DMS114 treated with DMSO at 0.1 percent for 48 hours (cell line): Measurements from ENCODE around the gene RTTN.
"Not testable (repeated sequence)": the region's sequence is repeated elsewhere in the genome, so short reads cannot be mapped to it uniquely, and the experiment has no call there.

Experiments used
- DNase-seq: peaks from one replicate; lab custom pipeline; 2025; ENCODE audit not compliant: unreplicated experiment; lab: John Stamatoyannopoulos, UW

The RTTN gene

DNA sequence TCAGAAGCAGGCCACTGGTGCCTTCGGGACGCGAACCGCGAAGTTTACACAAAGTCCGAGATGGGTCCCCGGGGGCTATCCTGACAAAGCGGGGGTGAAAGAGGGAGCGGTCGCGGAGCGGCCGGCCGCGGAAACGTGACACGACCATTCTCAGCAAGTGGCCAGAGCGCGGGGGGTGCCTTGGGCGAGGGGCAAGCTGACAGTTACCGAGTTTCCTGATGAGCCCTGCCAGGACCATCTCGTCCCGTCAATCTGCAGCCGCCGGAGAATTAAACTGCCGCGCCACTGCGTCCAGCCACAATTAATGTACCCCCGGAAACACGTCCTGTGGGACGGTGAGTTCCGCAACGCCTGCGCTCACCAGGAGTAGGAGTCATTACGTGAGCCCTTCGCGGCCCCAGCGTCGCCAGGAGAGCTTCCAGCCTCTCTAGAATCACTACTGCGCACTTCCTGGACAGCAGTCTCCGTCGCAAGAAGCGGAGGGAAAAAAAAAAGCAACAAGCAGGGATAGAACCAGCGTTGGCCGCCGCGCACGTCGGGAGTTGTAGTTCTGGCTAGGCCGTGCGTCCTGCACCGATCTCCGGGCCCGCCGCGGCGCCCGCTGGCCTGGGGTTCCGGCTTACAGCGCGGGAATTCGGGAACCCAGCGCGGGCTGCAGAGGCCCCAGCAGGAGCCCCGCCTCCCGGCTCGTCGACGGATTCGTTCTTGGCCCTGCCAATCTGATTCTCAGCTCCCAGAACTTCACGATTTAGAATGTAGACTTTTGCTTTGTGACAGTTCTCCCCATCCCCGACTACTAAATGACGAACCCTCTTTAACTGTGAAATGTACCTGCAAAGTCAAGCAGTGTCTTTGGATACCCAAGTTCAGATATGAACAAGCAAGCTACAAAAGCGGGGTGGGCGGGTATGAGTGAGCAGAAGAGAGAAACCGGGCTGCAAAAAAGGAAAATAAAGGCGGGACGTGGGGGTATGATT, at the start of gene RTTN:
Gene RTTN (minus strand): TSS at position 267 of the 977 bp plus-strand sequence. CDS start 29 bp downstream, at position 238.
- DNase-seq: peak; percentile 86

- peak; percentile 75 for DNase-seq
Measured at GRCh38 chr18:70250781-70251180, 45.3 kb upstream of the RTTN start.

GRCh38 chr18:70249861-70250260, 44.4 kb upstream of the RTTN start:
- not testable (repeated sequence) for DNase-seq

- DNase-seq: no peak
Measured at GRCh38 chr18:70249118-70249517, 43.6 kb upstream of the RTTN start.

- DNase-seq: no peak
Measured at GRCh38 chr18:70246061-70246466, 40.6 kb upstream of the RTTN start.

- no peak for DNase-seq
Measured at GRCh38 chr18:70243131-70243929, 37.8 kb upstream of the RTTN start.

DNA sequence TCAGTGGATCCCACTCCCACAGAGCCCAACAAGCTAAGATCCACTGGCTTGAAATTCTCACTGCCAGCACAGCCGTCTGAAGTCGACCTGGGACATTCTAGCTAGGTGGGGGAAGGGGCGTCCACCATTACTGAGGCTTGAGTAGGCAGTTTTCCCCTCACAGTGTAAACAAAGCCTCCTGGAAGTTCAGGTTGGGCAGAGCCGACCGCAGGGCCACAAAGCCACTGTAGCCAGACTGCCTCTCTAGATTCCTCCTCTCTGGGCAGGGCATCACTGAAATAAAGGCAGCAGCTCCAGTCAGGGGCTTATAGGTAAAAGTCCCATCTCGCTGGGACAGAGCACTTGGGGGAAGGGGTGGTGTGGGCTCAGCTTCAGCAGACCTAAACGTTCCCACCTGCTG, 31.4 kb upstream of the RTTN start:
- not testable (repeated sequence) for DNase-seq

GRCh38 chr18:70235478-70235877, 30.0 kb upstream of the RTTN start:
- DNase-seq: no peak

DNA sequence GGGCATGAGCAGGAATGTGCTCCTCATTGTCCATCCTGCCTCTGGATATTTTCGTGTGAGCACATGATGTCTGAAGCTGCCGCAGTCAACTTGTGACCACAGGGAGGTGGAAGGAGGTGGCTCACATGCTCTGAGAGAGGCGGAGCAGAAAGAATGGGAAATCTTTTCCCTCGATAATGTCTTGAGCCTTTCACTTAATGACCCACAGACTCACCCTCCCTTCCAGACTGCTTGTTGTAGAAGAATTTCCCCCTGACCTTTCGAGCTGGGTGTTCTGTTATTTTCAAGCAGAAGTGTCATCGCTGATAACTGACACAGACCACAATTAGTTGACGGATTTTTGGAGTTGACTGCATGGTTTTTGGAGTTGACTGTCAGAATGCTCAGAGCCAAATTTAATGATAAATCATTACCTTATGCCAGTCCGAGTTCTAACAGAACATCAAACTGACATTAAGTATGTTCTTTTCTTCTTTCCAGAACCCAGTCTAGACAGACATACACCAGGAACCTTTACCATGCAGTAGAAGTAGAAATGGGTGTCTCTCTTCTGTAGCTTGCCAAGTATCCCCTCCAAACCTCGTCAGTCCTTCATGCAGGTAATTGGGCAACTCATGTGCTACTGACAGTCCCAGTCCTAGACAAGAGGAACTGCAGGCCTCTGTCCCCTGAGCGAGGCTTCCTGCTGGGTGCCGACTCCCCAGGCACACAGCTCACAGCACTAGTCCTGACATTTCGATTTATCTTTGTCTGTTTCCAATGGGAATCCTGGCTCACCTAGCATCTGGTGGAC, 29.4 kb upstream of the RTTN start:
- DNase-seq: no peak

GRCh38 chr18:70233974-70234373, 28.5 kb upstream of the RTTN start:
- no peak for DNase-seq

- no peak for DNase-seq
Measured at GRCh38 chr18:70232261-70232660, 26.8 kb upstream of the RTTN start.

- no peak for DNase-seq
Measured at GRCh38 chr18:70229639-70230038, 24.2 kb upstream of the RTTN start.

GRCh38 chr18:70228536-70228935, 23.0 kb upstream of the RTTN start:
- DNase-seq: no peak

GRCh38 chr18:70227438-70227837, 22.0 kb upstream of the RTTN start:
- DNase-seq: no peak

GRCh38 chr18:70221915-70222278, 16.4 kb upstream of the RTTN start:
- DNase-seq: no peak

- no peak for DNase-seq
Measured at GRCh38 chr18:70221156-70221914, 15.8 kb upstream of the RTTN start.

GRCh38 chr18:70220628-70221027, 15.1 kb upstream of the RTTN start:
- DNase-seq: no peak

- DNase-seq: no peak
Measured at GRCh38 chr18:70219688-70220087, 14.2 kb upstream of the RTTN start.

GRCh38 chr18:70216788-70217187, 11.3 kb upstream of the RTTN start:
- no peak for DNase-seq

GRCh38 chr18:70207181-70207580, 1.7 kb upstream of the RTTN start:
- no peak for DNase-seq
